Measurements from ENCODE around the gene GOLPH3. TPM values are rescaled to one million over a fixed set of nuclear protein-coding genes. Genes with fewer than 3 reads are reported as not detected.

The GOLPH3 gene
- total and polyA plus RNA-seq, 12 donors, result 23.2 to 69.5 (median 38.0) TPM

GRCh38 chr5:32156635-32157034 is 17.5 kb downstream of the GOLPH3 start:
- TF ChIP-seq CTCF (IDR thresholded peaks at IDR 0.05), result no peak
- no peak for ATAC-seq
- no peak overlapping the region for H3K27ac ChIP-seq
- intact Hi-C loops (cut with DNase I), result no loop called here
- no peak overlapping the region for H3K4me3 ChIP-seq
- H3K9me3 ChIP-seq, result no peaks in the 10 kb centered on the region
- H3K27me3 ChIP-seq, result no peaks in the 10 kb centered on the region
- no peak for DNase-seq
- 88 to 90% methylated on average over 9 of the region's 9 CpGs for WGBS, 2 donors
- H3K4me1 ChIP-seq, result peaks cover 22 to 76% (median 69%) of the 10 kb centered on the region in 9 donors
- H3K36me3 ChIP-seq, result peaks cover 0 to 12% (median 0%) of the 10 kb centered on the region in 9 donors

- Histone ChIP-seq H3K27me3 (no peaks in the 10 kb centered on the region), H3K4me3 (no peak overlapping the region), H3K9me3 (no peaks in the 10 kb centered on the region), H3K27ac (no peak overlapping the region), H3K4me1 (peaks cover 22 to 87% (median 80%) of the 10 kb centered on the region in 9 donors), H3K36me3 (peaks cover 0 to 7% (median 0%) of the 10 kb centered on the region in 9 donors)
- no peak for TF ChIP-seq CTCF (IDR thresholded peaks at IDR 0.05)
- 88 to 95% methylated on average over 2 of the region's 2 CpGs for WGBS, 2 donors
- ATAC-seq, result no peak
- intact Hi-C loops (cut with DNase I), result no loop called here
- DNase-seq, result no peak
Observed at GRCh38 chr5:32155211-32155610, 18.9 kb downstream of the GOLPH3 start.

GRCh38 chr5:32153723-32154122 is 20.4 kb downstream of the GOLPH3 start:
- Histone ChIP-seq H3K9me3 (no peaks in the 10 kb centered on the region), H3K27ac (peak overlapping the region in 5 of 10 donors; percentile 1 to 36 (median 11)), H3K4me1 (peaks cover 18 to 87% (median 74%) of the 10 kb centered on the region in 9 donors), H3K4me3 (no peak overlapping the region), H3K27me3 (no peaks in the 10 kb centered on the region), H3K36me3 (peaks cover 0 to 7% (median 0%) of the 10 kb centered on the region in 9 donors)
- intact Hi-C loops (cut with DNase I), result no loop called here
- ATAC-seq (peak in 7 of 8 donors; percentile 31 to 55 (median 43)), DNase-seq (no peak)
- no peak for TF ChIP-seq CTCF (IDR thresholded peaks at IDR 0.05)
- 30 to 34% methylated on average over 3 of the region's 3 CpGs for WGBS, 2 donors

GRCh38 chr5:32151198-32151597 is 22.9 kb downstream of the GOLPH3 start:
- peak in 5 of 8 donors; percentile 49 to 71 (median 56) for ATAC-seq
- H3K9me3 ChIP-seq, result no peaks in the 10 kb centered on the region
- intact Hi-C loops (cut with DNase I), result no loop called here
- H3K4me1 ChIP-seq, result peaks cover 15 to 90% (median 76%) of the 10 kb centered on the region in 9 donors
- no peak for DNase-seq
- WGBS, 2 donors, result 51 to 65% methylated on average over 6 of the region's 6 CpGs
- TF ChIP-seq CTCF (IDR thresholded peaks at IDR 0.05), result no peak
- no peak overlapping the region for H3K4me3 ChIP-seq
- H3K27ac ChIP-seq, result peak overlapping the region in 4 of 10 donors; percentile 12 to 36 (median 34)
- peaks cover 0 to 8% (median 0%) of the 10 kb centered on the region in 9 donors for H3K36me3 ChIP-seq
- no peaks in the 10 kb centered on the region for H3K27me3 ChIP-seq

All from heart right ventricle (tissue), 16 donors.